ENCODE measurements around the gene S100A7.

Gene S100A7

GRCh38 chr1:153460551-153460950, at the start of gene S100A7:
S100A7 (minus strand) TSS chr1:153460651; CDS start chr1:153459013, 1,638 bp downstream.
- no peak for DNase-seq

GRCh38 chr1:153509729-153510354, 49.4 kb upstream of the S100A7 start:
- DNase-seq, result no peak

- no peak for DNase-seq
Measured at GRCh38 chr1:153509036-153509435, 48.6 kb upstream of the S100A7 start.

- no peak for DNase-seq
Measured at GRCh38 chr1:153507926-153508583, 47.6 kb upstream of the S100A7 start.

GRCh38 chr1:153506831-153507413, 46.5 kb upstream of the S100A7 start:
- no peak for DNase-seq

GRCh38 chr1:153506386-153506785, 45.9 kb upstream of the S100A7 start:
- DNase-seq, result no peak

GRCh38 chr1:153505576-153505975, 45.1 kb upstream of the S100A7 start:
- DNase-seq, result no peak

- no peak for DNase-seq
Measured at GRCh38 chr1:153503766-153504165, 43.3 kb upstream of the S100A7 start.

- DNase-seq, result no peak
Measured at GRCh38 chr1:153498746-153499145, 38.3 kb upstream of the S100A7 start.

GRCh38 chr1:153495536-153495935, 35.1 kb upstream of the S100A7 start:
- no peak for DNase-seq

GRCh38 chr1:153494976-153495535, 34.6 kb upstream of the S100A7 start:
- peak; percentile 46 for DNase-seq

- no peak for DNase-seq
Measured at GRCh38 chr1:153493343-153493960, 33.0 kb upstream of the S100A7 start.

- DNase-seq, result peak; percentile 75
Measured at GRCh38 chr1:153490272-153491051, 30.0 kb upstream of the S100A7 start.

GRCh38 chr1:153488731-153489130, 28.3 kb upstream of the S100A7 start:
- DNase-seq, result no peak

- DNase-seq, result no peak
Measured at GRCh38 chr1:153487707-153488106, 27.3 kb upstream of the S100A7 start.

- peak; percentile 84 for DNase-seq
Measured at GRCh38 chr1:153485863-153486262, 25.4 kb upstream of the S100A7 start.

GRCh38 chr1:153483776-153484175, 23.3 kb upstream of the S100A7 start:
- DNase-seq, result peak; percentile 91

GRCh38 chr1:153481124-153481523, 20.7 kb upstream of the S100A7 start:
- DNase-seq, result no peak

- DNase-seq, result no peak
Measured at GRCh38 chr1:153478692-153479618, 18.5 kb upstream of the S100A7 start.

- no peak for DNase-seq
Measured at GRCh38 chr1:153478047-153478691, 17.7 kb upstream of the S100A7 start.

GRCh38 chr1:153476491-153477093, 16.1 kb upstream of the S100A7 start:
- DNase-seq, result no peak

All from NCI-H774 (cell line).